ENCODE results near the gene GXYLT2.

- TF ChIP-seq CTCF (IDR thresholded peaks at IDR 0.05) (no peak), POLR2A (IDR thresholded peaks at IDR 0.05) (no peak)
Measured at GRCh38 chr3:72872183-72872582, 15.7 kb upstream of the GXYLT2 start.

Measured in lower leg skin (tissue), 3 donors.